ENCODE results near the gene ZDHHC1.
A peak's percentile ranks its signal among the peaks of the same experiment; 100 is the strongest.
"Not testable (repeated sequence)": the region's sequence is repeated elsewhere in the genome, so short reads cannot be mapped to it uniquely, and the experiment has no call there.

ZDHHC1 gene

GRCh38 chr16:67429799-67430503, 13.7 kb upstream of the ZDHHC1 start:
- DNase-seq: no peak

DNA sequence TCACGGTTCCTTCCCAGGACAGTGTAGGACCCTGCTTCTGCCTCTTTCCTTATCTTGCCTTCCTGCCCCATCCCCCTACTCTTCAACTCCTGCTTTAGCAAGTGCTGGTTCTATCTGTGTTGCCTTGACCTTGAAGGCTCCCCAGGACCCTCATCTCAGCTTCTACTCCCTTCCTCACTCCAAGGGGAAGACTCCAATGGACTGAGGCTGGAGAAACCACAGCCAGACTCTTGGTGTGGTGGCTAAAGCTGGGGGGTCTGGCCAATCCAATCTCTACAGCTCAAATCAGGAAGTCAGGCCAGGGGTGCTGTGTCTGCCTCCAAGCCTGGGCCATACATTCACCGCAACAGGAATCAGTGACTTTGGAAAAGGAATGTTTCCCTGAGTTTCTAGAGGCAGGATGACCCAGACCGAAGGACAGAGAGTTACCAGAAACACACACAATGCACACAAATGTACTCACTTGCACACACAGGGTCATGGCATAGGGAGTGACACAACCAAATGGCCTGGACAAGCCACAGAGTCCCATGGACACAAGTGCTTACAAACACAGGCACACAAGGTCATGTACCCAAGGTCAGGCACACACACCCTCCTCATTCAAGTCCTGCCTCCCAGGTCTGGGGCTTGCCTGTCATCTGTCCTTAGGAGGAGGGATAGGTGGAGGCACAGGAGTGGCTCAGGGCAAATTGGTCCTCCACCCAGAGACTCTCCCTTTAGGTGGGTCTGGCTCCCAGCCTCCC, 12.9 kb upstream of the ZDHHC1 start:
- DNase-seq: no peak

GRCh38 chr16:67428146-67428731, 12.0 kb upstream of the ZDHHC1 start:
- DNase-seq: peak; percentile 29

DNA sequence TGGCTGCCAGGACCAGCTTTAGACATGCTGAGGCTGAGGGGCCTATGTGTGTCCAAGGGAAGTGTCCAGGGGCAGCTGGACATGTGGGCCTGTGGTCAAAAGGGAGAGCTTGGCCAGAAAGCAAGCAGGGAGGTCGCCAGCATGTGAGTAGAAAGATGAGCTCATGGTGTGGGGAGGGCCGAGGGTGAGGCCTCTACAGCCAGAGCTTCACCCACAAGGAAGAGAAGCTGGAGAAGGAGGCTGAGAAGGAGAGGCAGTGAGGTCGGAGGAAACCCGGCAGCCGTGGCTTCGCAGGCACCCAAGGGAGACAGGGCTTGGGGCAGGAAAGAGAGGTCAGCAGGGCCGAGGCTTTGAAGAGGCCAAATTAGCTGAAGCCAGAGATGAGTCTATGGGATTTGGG, 10.7 kb upstream of the ZDHHC1 start:
- no peak for DNase-seq

- DNase-seq: no peak
Observed at GRCh38 chr16:67426022-67426421, 9.7 kb upstream of the ZDHHC1 start.

DNA sequence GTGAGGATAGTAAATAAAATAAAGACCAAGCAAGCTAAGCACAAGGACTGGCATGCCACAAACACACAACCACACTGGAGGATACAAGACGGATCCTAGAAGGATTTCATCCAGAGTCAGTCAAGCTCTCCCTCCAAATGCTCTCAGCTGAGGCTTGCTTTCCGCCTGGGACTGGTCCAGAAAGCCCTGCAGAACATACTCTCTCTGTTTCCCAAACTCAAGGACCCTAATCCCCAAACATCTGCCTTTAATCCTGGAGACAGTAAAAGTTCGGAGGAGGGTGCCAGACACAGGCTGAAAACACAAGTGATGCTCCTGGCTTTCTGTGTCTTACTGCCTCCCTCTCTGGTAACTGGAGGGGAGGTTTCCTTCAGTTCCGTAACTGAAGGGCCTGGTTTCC, 9.3 kb upstream of the ZDHHC1 start:
- no peak for DNase-seq

- DNase-seq: no peak
Observed at GRCh38 chr16:67425061-67425460, 8.8 kb upstream of the ZDHHC1 start.

DNA sequence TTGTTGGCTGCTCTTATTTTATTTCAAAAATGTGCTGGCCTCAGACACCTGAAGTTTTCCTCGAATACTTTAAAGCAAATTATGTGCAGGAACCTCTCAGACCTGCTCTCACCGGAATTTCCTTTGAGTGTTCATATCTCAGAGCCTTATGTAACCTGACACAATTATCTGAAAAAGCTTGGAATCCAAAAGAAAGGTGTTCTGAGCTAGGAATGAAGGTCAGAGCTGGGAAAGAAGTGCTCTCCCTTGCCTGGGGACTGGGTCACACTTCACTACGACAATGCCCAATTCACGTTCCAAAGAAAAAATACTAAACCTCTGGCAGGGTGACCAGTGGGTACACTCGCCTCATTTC, 8.0 kb upstream of the ZDHHC1 start:
- no peak for DNase-seq

DNA sequence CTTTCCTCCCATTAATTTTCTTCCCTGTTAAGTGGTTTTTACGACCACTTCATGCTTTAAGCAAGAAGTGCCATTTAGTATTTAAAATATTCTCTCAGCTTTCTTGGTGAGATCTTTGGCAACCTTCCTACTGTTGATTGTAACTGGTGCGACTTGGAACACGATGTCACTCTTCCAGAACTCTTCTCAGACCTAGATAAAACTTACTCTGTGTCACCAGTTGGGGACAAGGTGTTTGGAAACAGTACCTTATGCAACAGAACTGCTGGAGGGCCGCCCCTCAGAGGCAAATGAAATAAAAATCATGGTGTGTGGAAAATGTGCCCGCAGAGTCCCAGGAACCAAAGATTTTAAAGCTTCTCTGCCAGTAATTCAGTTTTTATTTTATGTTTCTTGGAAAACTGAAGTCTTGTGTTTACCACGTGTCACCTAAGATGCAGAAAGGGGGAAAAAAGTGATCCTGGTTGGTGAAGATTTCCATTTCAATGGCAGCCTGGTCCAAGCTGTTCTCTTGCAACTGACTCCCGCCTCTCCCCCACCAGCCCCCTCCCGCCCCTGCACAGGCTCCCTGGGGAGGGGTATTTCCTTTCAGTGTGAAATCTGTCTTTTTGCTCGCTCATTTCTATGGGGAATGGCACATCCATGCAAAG, 7.5 kb upstream of the ZDHHC1 start:
- DNase-seq: no peak

DNA sequence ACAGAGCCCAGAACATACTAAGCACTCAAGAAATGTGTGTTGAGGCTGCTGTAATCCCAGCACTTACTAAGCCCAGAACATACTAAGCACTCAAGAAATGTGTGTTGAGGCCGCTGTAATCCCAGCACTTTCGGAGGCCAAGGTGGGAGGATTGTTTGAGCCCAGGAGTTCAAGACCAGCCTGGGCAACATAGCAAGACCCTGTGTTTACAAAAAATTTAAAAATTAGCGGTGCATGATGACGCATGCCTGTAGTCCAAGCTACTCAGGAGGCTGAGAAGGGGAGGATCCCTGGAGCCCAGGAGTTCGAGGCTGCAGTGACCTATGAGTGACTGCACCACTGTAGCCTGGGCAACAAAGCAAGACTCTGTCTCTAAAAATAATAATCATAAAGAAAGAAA, 6.7 kb upstream of the ZDHHC1 start:
- DNase-seq: no peak

- no peak for DNase-seq
Observed at GRCh38 chr16:67421030-67421429, 4.8 kb upstream of the ZDHHC1 start.

DNA sequence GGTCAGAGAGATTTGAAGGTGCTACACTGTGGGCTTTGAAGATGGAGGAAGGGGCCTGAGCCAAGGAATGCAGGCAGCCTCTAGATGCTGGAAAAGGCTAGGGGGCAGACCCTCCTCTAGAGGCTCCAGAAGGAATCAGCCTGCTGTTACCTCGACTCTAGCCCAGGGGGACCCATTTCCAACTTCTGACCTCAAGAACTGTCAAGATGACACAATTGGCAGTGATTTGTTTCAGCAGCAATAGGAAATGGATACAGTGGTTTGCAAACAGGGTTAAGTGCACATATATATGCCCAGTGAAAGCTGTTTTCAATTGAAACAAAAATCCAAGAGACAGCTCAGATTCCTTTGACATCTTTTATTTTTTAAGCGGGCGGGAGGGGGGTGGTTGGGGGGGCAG, 3.7 kb upstream of the ZDHHC1 start:
- DNase-seq: no peak

DNA sequence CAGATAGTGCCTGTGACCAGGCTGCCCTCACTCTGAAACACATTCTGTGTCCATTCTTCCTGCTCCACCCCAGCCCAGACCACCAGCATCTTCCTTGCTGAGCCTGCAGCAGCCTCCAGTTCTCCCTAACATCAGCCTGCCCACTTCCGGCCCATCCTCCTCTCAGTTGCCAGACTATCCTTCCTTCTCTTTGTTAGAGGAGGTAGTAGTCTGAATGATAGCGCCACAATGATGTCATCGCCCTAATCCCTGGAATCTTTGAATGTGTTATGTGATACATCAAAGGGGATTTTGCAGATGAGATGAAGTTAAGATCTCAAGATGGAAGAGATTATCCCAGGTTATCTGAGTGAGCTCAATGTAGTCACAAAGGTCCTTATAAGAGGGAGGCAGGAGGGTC, 3.2 kb upstream of the ZDHHC1 start:
- no peak for DNase-seq

DNA sequence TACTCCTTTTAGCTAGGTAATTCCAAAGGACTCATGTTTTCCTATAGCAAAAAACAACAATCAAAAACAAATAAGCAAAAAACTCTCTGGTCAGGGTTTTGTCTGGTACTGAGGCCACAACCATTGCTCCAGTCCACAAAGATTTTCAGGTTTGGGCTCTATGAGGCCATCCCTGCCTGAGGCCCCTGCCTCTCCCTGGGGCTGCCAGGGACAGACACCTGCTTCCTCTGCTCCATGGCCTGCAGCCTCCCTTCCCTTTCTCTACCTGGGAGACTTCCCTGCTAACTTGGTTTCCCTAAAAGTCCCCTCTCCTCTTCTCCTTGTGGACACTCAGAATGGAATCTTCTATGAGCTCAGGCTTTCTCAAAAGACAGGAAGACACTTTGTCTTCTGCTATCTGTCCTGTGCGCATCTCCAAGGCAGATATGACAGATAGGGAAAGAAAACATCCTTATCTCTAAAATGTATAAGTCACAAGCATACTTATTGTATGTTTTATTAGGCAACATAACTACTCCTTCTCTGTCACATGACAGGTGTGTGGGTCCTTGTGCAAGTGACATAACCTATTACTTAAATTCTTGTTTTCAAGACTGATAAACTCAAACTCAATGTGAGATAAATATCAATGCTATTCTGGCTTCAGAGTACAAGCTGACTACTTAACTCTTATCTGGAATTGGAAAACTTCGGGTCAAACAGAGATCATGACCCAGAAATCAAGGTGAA, 1.2 kb upstream of the ZDHHC1 start:
- DNase-seq: no peak

DNA sequence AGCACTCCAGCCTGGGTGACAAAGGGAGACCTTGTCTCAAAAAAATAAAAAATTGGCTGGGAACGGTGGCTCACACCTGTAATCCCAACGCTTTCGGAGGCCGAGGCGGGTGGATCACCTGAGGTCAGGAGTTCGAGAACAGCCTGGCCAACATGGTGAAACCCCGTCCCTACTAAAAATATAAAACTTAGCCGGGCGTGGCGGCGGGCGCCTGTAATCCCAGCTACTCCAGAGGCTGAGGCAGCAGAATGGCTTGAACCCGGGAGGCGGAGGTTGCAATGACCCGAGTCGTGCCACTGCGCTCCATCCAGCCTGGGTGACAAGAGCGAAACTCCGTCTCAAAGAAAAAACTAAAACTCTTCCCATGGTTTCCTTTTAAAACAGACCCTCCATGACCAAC, 856 bp downstream of the ZDHHC1 start:
- not testable (repeated sequence) for DNase-seq

DNA sequence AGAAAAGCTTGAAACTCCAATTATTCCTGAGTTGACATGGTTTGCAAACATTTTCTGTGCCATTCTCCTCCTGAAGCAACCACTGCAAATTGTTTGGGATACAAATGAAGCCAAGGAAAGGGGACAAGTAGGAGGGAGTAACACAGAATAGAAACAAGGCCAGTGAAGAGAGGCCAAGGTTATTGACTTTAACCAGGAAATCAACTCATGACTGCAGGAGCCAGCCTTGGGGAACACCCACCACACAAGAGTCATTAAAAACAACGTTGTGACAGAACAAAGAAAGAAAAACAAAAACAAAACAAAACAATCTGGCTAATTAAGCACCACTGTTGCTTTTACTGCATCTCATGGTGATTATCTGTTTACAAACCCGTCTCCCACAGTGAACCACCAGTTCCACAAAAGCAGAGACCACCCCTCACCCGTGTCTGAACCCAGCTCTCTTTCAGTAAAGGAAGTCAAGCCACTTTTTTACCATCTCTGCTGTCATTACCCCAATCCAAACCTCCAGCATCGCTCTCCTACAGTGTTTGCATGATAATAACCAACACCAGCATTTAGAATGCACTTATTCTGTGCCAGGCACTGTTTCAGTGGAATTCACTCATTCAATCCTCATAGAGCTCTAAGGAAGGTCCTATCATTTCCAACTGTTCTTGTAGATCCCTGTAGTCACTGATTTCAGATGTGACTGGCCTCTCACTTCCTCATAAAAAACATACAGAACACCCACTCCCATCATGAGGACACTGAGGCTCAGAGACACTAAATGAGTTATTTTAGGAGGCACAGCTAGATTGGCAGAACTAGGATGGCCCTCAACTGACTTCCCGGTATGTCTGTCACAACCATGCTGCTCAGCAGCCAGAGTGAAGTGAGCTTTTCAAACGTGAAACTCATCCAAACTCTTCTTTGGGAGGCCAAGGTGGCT, 2.0 kb downstream of the ZDHHC1 start:
- no peak for DNase-seq

GRCh38 chr16:67412294-67412693, 4.0 kb downstream of the ZDHHC1 start:
- no peak for DNase-seq

DNA sequence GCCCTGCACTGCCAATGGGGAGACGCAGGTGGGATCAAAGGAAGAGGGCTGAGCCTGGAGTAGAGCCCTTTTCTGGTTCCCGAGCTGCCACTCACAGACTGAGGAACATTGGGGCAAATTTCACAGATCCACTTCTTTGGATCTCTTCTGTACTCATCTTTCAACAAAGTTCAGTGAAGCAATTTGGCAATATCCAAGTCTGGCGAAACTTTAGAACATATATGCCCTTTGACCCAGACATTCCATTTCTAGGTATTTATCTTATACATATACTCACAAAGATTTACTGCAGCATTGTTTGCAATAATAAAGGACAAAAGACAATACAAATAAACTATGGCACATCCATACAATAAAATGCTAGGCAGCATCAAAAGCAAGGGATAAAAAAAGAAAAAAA, 4.9 kb downstream of the ZDHHC1 start:
- no peak for DNase-seq

GRCh38 chr16:67409631-67410030, 6.6 kb downstream of the ZDHHC1 start:
- no peak for DNase-seq

GRCh38 chr16:67407788-67408452, 8.4 kb downstream of the ZDHHC1 start:
- no peak for DNase-seq

DNA sequence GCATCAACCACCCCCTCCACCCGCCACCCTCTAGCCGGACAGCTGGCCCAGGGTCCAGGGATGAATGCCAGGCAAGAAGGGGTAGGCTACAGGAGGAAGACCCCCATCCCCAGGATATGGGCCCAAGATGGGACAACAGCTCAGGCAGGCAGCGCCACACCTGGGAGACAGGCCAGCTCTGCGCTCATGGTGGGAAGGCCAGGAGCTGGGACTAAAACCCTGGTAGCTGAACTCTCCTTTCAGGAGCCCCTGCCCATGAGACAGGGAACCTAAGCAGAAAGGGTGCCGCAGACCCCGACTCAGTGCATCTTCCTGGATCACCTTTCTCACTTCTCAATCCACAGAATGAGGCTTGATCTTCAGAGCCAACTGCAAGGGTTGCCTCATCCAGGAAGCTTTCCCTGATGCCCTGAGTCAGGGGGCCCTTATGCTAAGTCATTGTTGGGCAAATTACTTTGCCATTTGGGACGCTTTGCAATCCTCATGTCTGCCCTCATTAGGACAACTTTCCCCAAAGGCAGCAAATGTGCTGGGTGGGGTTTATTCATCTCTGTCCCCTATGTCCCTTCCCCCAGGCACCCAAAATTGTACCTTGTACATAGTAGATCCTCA, 9.0 kb downstream of the ZDHHC1 start:
- no peak for DNase-seq

Measured in HCEC 1CT (cell line).